Measurements from ENCODE around the gene USP43.

- TF ChIP-seq POLR2A (IDR thresholded peaks at IDR 0.05; ENCODE audit: low read length) (no peak), GATA1 (IDR thresholded peaks at IDR 0.05; ENCODE audit: low read depth, low read length) (no peak)
Observed at GRCh38 chr17:9769036-9769695, 123.8 kb downstream of the USP43 start.

Measured in erythroblast (primary cell).